SU-DHL-6 (cell line): ENCODE results near the gene SKIDA1.

ENCODE experiments used
- EZH2phosphoT487 ChIP-seq: fragments of 200-600 bp; sonication (generic), shearing (Covaris generic); conservative IDR thresholded peaks from 2 replicates; pipeline ENCODE4 v1.6.1; 2018; ENCODE audit warnings: mild to moderate bottlenecking, antibody characterized with exemption, low read length, moderate library complexity, mixed read lengths
- TF ChIP-seq, protein P1 (sequence below): fragments of 200-600 bp; sonication (generic); IDR thresholded peaks from one replicate; pipeline ENCODE4 v1.5.1; 2017; ENCODE audit warnings: antibody characterized with exemption, mild to moderate bottlenecking, low read length, moderate library complexity; ENCODE audit not compliant: insufficient read depth, poor library complexity, severe bottlenecking

DNA sequence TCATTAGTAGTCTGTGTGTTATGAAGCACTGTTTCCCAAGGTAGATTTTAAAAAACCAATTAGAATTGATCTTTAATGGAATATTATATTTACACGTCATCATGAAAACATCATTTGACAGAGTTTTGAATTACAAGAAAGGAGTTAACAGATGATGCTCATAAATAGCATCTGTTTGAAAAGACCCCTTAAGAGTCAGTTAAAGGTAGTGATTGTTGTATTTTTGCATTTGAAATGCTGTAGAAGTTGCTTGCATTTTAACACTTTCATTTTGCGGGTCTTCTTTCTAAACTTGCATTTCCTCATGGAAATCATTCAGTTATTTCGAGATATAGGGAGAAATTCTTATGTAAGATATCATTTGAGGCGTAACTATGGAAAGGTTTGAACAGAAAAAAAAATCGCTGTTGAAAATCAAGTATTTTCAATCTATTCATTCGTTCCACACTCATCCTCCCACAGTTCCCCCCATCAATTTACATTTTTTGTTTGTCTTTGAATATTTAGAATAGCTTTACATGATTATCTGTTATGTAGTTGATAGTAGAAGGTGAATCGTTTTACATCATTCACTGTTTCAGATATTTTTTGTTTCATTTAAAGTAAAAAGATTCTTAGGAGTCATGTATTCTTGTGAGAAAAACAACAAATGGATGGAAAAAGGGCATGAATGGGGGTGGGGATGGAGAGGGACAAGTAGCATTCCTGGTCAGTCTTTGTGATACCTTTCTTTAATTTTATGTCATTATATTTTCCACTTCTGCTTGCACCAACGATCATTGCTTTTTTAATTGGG lies 3.0 kb upstream of the SKIDA1 start:
- TF ChIP-seq, protein P1, sequence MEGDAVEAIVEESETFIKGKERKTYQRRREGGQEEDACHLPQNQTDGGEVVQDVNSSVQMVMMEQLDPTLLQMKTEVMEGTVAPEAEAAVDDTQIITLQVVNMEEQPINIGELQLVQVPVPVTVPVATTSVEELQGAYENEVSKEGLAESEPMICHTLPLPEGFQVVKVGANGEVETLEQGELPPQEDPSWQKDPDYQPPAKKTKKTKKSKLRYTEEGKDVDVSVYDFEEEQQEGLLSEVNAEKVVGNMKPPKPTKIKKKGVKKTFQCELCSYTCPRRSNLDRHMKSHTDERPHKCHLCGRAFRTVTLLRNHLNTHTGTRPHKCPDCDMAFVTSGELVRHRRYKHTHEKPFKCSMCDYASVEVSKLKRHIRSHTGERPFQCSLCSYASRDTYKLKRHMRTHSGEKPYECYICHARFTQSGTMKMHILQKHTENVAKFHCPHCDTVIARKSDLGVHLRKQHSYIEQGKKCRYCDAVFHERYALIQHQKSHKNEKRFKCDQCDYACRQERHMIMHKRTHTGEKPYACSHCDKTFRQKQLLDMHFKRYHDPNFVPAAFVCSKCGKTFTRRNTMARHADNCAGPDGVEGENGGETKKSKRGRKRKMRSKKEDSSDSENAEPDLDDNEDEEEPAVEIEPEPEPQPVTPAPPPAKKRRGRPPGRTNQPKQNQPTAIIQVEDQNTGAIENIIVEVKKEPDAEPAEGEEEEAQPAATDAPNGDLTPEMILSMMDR = no peak
- no peak for TF ChIP-seq EZH2phosphoT487
